Activated T-cell treated with anti-CD3 and anti-CD28 coated beads for 48 hours (primary cell): ENCODE measurements around the gene FGF2.
A peak's percentile ranks its signal among the peaks of the same experiment; 100 is the strongest.
"Not testable (repeated sequence)": the region's sequence is repeated elsewhere in the genome, so short reads cannot be mapped to it uniquely, and the experiment has no call there.

ENCODE experiments used
- DNase-seq: peaks from one replicate; pipeline ENCODE4 v3.0.0-alpha.2; 2020; ENCODE audit warnings: low read depth

The FGF2 gene

DNA sequence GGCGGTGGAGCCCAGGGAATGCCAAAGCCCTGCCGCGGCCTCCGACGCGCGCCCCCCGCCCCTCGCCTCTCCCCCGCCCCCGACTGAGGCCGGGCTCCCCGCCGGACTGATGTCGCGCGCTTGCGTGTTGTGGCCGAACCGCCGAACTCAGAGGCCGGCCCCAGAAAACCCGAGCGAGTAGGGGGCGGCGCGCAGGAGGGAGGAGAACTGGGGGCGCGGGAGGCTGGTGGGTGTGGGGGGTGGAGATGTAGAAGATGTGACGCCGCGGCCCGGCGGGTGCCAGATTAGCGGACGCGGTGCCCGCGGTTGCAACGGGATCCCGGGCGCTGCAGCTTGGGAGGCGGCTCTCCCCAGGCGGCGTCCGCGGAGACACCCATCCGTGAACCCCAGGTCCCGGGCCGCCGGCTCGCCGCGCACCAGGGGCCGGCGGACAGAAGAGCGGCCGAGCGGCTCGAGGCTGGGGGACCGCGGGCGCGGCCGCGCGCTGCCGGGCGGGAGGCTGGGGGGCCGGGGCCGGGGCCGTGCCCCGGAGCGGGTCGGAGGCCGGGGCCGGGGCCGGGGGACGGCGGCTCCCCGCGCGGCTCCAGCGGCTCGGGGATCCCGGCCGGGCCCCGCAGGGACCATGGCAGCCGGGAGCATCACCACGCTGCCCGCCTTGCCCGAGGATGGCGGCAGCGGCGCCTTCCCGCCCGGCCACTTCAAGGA is at the start of gene FGF2:
FGF2 (plus strand) TSS at position 279 of the 705 bp plus-strand sequence; CDS start at position 623, 344 bp downstream.
- peak; percentile 18 for DNase-seq

DNA sequence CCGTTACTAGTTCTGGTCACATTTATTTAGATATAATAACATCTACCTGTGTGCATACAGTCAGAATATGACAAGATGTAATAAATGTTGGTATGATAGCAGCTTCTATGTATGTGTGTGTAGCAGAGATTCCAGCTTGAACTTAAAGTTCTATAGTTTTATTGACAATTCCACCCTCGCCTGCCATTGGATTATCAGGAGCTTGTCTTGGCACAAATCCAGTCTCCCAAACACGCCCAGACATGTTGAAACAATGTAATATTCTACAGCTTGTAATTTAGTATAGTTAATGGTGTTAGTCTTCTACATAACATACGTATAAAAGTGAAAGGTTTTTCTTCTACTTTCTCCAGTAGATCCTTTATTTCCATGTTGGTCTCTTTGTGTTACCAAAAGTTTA is 49.7 kb upstream of the FGF2 start:
- no peak for DNase-seq

DNA sequence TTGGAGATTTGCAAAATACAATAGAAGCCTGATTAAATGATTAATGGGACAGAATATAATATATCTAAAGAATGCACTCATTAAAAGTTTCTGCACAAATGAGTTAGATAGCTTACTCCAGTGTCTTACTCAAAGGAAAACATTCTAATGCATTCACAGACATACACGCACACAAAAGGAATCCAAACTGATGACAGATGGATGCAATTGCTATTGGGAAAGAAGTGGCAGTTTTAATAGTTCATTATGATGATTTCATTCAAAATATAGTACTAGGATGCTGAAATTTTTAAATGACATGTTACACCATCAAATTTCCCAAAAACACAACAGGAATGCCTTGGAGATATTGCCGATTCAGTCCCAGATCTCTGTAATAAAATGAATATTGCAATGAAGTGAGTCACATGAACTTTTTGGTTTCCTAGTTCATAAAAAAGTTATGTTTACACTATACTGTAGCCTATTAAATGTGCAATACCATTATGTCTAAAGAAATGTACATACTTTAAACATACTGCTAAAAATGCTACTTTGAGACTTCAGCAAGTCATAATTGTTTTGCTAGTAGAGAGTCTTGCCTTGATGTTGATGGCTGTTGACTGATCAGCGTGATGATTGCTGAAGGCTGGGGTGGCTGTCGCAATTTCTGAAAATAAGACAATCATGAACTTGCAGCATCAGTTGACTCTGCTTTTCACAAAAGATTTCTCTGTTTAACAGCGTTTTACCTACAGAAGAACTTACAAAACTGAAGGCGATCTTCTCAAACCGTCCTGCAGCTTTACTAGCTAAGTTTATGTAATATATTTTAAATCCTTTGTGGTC is 48.6 kb upstream of the FGF2 start:
- no peak for DNase-seq

- no peak for DNase-seq
Measured at GRCh38 chr4:122781486-122781885, 45.1 kb upstream of the FGF2 start.

GRCh38 chr4:122783301-122784215 is 43.1 kb upstream of the FGF2 start:
- no peak for DNase-seq

GRCh38 chr4:122784261-122784660 is 42.4 kb upstream of the FGF2 start:
- DNase-seq = no peak

DNA sequence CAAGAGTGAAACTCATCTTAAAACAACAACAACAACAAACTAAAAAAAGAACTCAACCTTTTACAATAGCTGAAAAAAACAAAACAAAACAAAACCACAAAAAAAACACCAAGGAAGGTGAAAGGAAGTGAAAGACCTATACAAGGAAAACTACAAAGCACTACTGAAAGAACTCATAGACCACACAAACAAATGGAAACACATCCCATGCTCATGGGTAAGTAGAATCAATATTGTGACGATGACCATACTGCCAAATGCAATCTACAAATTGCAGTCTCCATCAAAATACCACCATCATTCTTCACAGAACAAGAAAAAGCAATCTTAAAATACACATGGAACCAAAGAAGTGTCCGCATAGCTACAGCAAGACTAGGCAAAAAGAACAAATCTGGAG is 41.5 kb upstream of the FGF2 start:
- no peak for DNase-seq

- DNase-seq = not testable (repeated sequence)
Measured at GRCh38 chr4:122786296-122786695, 40.3 kb upstream of the FGF2 start.

GRCh38 chr4:122786920-122787319 is 39.7 kb upstream of the FGF2 start:
- not testable (repeated sequence) for DNase-seq

DNA sequence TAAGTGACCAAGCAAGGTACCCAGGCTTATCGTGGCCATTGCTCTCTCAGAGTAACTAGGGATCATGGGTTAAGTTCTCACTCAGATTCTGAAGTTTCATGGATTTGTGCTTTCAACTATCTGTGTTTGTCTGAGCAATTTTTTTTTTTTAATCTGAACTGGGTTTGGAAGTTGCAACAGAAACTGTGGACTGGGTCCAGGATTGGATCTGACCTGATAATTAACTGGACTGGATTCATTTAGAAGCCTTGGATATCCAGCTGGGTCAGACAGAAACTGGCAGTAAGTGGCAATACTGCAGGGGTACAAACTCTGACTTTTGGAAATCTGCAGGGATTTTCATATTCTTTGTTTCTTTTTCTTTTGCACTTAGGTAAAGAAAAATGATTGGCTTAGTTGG is 38.7 kb upstream of the FGF2 start:
- DNase-seq = no peak

DNA sequence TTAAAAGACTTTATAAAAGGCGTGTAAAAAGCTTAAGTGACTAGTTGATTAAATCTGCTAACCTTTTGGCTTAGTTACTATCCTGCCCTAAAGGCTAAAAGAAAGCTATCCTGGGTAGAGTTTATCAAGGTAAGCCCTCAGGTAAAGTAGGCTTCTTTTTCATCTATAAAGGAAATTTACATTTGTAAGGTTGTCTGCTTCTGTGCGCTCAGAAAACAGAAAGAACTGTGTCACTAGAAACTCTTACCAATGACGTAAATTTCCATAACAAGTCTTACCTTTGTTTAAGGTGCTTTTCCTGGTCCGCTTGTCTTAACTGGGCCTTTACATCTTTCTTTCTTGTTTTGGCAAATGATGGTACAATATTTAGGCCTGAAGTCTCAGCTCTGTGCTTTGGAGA is 37.7 kb upstream of the FGF2 start:
- no peak for DNase-seq

DNA sequence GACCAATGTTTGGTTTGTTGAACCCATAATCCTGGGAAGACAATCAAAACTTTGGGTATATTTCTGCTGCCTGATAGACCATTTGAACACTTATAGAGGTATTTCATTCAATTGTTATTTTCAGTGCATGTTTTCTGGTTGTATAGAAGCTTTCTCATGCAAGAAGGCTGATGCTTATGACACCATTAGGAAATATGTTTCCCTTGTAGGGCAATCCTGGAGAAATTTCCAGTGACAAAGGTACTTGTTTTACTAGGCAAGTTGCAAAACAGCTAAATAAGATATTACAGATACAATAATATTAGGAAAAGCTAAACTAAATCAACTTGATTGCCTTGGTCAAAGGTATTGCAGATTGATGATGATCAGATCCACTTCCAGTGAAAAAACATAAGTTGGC is 32.8 kb upstream of the FGF2 start:
- DNase-seq = no peak

DNA sequence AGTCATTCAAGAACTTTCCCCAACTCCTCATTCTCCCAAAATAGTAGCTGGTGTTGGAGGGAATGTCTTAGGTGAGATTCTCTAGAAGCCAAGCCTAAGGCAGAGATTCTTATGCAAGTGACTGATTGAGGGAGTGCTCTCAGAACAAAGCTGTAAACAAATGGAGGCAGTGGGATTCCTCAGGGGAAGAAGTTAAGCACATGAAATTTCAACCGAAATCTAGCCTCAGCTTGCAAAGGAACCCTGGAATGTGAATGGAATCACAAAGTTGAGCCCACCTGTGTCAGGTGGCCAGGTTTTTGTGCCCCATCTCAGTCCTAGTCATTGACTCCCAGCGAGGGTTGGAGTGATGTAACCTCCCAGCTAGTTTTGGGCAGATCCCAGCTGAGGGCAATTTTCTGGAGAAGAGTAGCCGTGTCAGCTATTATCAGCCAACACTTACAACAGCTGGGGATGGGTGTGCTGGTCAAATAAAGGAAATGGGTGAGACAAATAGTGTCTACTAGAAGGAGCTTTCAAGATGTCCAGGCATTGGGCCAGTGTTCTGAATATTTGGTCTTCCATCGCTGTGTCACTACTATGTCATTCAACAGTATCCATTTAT is 29.7 kb upstream of the FGF2 start:
- DNase-seq = no peak

DNA sequence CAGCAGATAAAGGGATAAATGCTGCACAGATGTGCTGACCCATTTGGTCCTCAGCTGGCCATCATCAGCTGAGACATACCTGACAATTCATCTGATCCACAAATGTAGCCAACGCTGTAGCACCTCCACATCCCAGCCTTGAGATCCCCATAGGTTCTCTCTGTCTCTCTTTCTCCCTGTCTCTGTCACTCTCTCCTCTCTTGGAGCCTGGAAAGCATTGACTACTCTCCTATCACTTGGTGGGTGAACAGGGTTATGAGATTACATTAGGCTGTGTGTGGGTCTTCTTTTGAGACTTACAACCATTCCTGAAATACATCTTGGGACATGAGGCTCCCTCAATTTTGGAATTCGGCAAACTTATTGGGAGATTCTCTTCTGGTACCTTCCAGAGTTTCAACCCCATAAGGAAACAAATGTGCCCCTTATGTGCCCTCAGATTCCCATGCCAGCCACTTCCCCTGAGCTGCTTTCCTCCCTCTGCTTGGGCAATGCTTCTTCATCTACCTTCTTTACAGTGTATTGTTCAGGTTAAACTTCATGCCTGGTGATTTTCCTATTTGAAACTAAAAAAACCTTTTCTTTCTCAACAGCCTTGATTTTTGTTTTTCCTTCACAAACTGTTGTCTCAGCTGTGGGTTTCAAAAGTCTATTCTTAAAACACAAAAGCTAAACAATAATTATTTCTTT is 29.1 kb upstream of the FGF2 start:
- no peak for DNase-seq

DNA sequence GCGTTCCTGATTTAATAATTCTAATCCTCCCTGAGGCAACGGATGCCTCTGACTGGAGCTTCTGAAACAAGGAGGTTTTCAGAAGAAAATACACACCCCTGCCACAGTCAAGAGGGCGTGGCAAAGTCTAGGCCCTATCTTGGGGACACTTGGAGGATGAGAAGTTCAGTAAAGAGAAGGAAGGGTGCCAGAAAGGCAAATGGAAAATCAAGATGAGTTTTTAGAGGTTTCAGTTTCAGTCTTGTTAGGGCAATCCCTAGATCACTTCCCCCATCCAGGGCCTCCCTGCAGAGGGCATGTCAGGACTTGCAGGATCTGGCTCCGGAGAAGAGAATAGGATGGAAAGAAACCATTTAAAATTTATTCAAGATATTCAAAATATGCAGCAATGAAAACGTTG is 28.5 kb upstream of the FGF2 start:
- no peak for DNase-seq

DNA sequence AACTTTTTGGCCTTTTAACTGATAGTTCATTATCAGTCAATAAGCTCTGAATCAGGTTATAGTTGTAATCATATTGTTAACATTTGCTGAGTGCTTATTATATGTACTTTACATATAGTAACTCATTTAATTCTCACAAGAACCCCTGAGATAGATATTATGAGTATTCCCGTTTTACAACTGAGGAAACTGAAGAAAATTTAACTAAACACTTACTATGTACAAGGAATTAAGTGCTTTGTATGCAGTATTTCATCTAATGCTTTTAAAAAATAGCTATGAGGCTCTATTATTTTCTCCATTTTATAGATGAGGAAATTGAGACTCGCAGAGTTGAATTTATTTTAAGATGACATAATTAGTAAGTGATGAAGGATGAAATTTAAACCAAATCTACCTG is 27.7 kb upstream of the FGF2 start:
- DNase-seq = no peak

DNA sequence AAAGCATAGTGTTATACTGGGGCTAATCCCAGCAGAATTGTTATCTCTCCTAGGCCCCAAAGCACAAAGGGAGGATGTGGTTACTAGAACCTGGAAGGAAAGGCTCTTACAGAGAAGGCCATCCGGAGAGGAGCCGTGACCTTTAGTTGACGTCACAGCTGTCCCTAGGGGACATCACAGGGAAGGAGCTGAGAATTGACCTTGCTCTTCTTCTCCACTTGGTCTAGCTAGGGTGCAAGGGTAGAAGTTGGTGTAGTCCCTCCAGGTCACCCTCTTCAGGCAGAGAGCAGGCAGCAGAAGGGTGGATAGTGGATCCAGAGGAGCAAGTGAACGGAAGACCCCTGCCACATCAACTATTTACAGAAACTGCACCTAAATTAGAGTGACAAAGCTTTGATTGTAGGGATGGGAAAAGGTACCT is 22.8 kb upstream of the FGF2 start:
- no peak for DNase-seq

GRCh38 chr4:122806981-122807679 is 19.5 kb upstream of the FGF2 start:
- no peak for DNase-seq

- no peak for DNase-seq
Measured at GRCh38 chr4:122810669-122811068, 16.0 kb upstream of the FGF2 start.

DNA sequence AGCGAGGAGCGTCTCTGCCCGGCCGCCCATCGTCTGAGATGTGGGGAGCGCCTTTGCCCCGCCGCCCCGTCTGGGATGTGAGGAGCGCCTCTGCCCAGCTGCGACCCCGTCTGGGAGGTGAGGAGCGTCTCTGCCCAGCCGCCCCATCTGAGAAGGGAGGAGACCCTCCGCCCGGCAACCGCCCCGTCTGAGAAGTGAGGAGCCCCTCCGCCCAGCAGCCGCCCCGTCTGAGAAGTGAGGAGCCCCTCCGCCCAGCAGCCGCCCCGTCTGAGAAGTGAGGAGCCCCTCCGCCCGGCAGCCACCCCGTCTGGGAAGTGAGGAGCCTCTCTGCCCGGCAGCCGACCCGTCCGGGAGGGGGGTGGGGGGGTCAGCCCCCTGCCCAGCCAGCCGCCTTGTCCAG is 14.8 kb upstream of the FGF2 start:
- DNase-seq = not testable (repeated sequence)

- not testable (repeated sequence) for DNase-seq
Measured at GRCh38 chr4:122812823-122813222, 13.8 kb upstream of the FGF2 start.
